GM12878 (cell line): ENCODE data around the gene GADL1. TPM values are rescaled to one million over a fixed set of nuclear protein-coding genes. Genes with fewer than 3 reads are reported as not detected.

Experiments
- ATAC-seq: fragments of 200-7000 bp; cut with Tn5 transposase; 3 replicates; pipeline ENCODE4 v1.9.1; 2020; ENCODE audit warnings: mild to moderate bottlenecking, moderate library complexity
- BruUV-seq: library from RNA; stranded (reverse); fragments of 400-500 nt; replicated peaks from 2 replicates; lab custom pipeline; 2021; lab: Mats Ljungman, UMichigan
- CTCF ChIA-PET: fragments of 300-600 bp; sonication (Branson Sonifier 250); formaldehyde crosslinking; extraction: SDS; loops from one replicate; lab custom pipeline; 2021; ENCODE audit warnings: inconsistent platforms; lab: Yijun Ruan, JAX
- POLR2A ChIA-PET: fragments of 350-600 bp; formaldehyde crosslinking; extraction: SDS; loops from one replicate; lab custom pipeline; 2021; ENCODE audit warnings: inconsistent platforms; lab: Charles Lee
- RAD21 ChIA-PET: fragments of 300-600 bp; sonication (Branson Sonifier 250); formaldehyde crosslinking; loops from one replicate; lab custom pipeline; 2023; ENCODE audit warnings: antibody characterized with exemption; ENCODE audit not compliant: unreplicated experiment; lab: Charles Lee
- SMC1A ChIA-PET: fragments of 300-600 bp; sonication (Branson Sonifier 250); formaldehyde crosslinking; loops from one replicate; lab custom pipeline; 2023; ENCODE audit not compliant: unreplicated experiment, uncharacterized antibody; lab: Charles Lee
- DNase-seq: peaks from one replicate; pipeline ENCODE4 v3.0.0-alpha.2; 2011; ENCODE audit warnings: low read depth, low spot score
- FAIRE-seq: peaks from 3 replicates; lab custom pipeline; 2011; peaks lifted over from hg19 to GRCh38; lab: Jason Lieb, UNC
- H2AFZ ChIP-seq: 2 replicates; pipeline ENCODE4 v1.6.0; 2011; ENCODE audit warnings: low read depth, low read length, control low read depth; ENCODE audit not compliant: control insufficient read depth
- H3K27ac ChIP-seq: 2 replicates; pipeline ENCODE4 v1.5.1; 2011; ENCODE audit warnings: control low read depth; ENCODE audit not compliant: control insufficient read depth, insufficient read depth
- H3K27me3 ChIP-seq, 2 experiments: replicated peaks in 1 of 2; 2 replicates each; pipeline versions ENCODE4 v1.6.0 to v1.6.1; 2011; ENCODE audit warnings: low read length in 1 of 2; ENCODE audit not compliant: control insufficient read depth in 2 of 2, insufficient read depth in 2 of 2
- H3K36me3 ChIP-seq, 2 experiments: 2 replicates each; pipeline ENCODE4 v1.5.1; 2011; ENCODE audit warnings: low read length in 1 of 2; ENCODE audit not compliant: control insufficient read depth in 2 of 2, insufficient read depth in 2 of 2
- H3K4me1 ChIP-seq: 2 replicates; pipeline ENCODE4 v1.6.1; 2011; ENCODE audit warnings: mild to moderate bottlenecking, low read length, moderate library complexity, mixed read lengths; ENCODE audit not compliant: control insufficient read depth, insufficient read depth
- H3K4me2 ChIP-seq: 2 replicates; pipeline ENCODE4 v1.6.0; 2011; ENCODE audit warnings: control low read depth; ENCODE audit not compliant: control insufficient read depth, insufficient read depth
- H3K4me3 ChIP-seq: fragments of 200-600 bp; sonication (generic); 2 replicates; pipeline ENCODE4 v1.5.1; 2016
- H3K79me2 ChIP-seq: 2 replicates; pipeline ENCODE4 v1.6.0; 2011; ENCODE audit warnings: low read length; ENCODE audit not compliant: control insufficient read depth, insufficient read depth
- H3K9ac ChIP-seq: 2 replicates; pipeline ENCODE4 v1.8.0; 2011; ENCODE audit warnings: low read length, control low read depth, mixed read lengths; ENCODE audit not compliant: control insufficient read depth, insufficient read depth
- H3K9me3 ChIP-seq: replicated peaks from 3 replicates; pipeline ENCODE4 v1.5.1; 2011; ENCODE audit warnings: mild to moderate bottlenecking, low read length; ENCODE audit not compliant: control insufficient read depth, insufficient read depth
- H4K20me1 ChIP-seq: 2 replicates; pipeline ENCODE4 v1.6.0; 2011; ENCODE audit not compliant: control insufficient read depth, insufficient read depth
- DPF2 ChIP-seq: fragments of 450-650 bp; IDR thresholded peaks from 2 replicates; pipeline ENCODE4 v1.6.1; 2017; ENCODE audit warnings: mild to moderate bottlenecking
- EP300 ChIP-seq, 2 experiments: fragments of 150-350 bp in 1 of 2; IDR thresholded peaks; 2 replicates each; pipeline ENCODE4 v1.6.1; 2011 to 2012; ENCODE audit warnings: low read depth in 2 of 2, low read length in 2 of 2, borderline replicate concordance in 1 of 2, improper control_type of control experiment in 1 of 2, inconsistent platforms in 1 of 2; ENCODE audit not compliant: control insufficient read depth in 1 of 2
- GATAD2B ChIP-seq: fragments of 450-650 bp; conservative IDR thresholded peaks from 2 replicates; pipeline ENCODE4 v1.6.1; 2017; ENCODE audit warnings: low read depth, mild to moderate bottlenecking, moderate library complexity
- IKZF2 ChIP-seq, 2 experiments: fragments of 450-650 bp; IDR thresholded peaks; 2 replicates each; pipeline ENCODE4 v1.6.1; 2017; ENCODE audit warnings: mild to moderate bottlenecking in 2 of 2, moderate library complexity in 2 of 2
- IRF4 ChIP-seq: IDR thresholded peaks from 2 replicates; pipeline ENCODE4 v1.6.1; 2011; ENCODE audit warnings: low read depth, low read length
- KAT2A ChIP-seq: conservative IDR thresholded peaks from 2 replicates; pipeline ENCODE4 v1.6.1; 2011; ENCODE audit warnings: low read depth, low read length; ENCODE audit not compliant: control insufficient read depth
- KDM1A ChIP-seq: fragments of 200-600 bp; sonication (generic); IDR thresholded peaks from 2 replicates; pipeline ENCODE4 v1.6.1; 2016; ENCODE audit warnings: borderline replicate concordance
- MEF2A ChIP-seq: IDR thresholded peaks from 2 replicates; pipeline ENCODE4 v1.6.1; 2011; ENCODE audit warnings: low read depth, mild to moderate bottlenecking, low read length, moderate library complexity; ENCODE audit not compliant: insufficient read depth
- MEF2B ChIP-seq: fragments of 450-650 bp; IDR thresholded peaks from 2 replicates; pipeline ENCODE4 v1.6.1; 2018; ENCODE audit warnings: mild to moderate bottlenecking, moderate library complexity; ENCODE audit not compliant: partially characterized antibody, poor library complexity, severe bottlenecking
- NR2C1 ChIP-seq: fragments of 450-650 bp; IDR thresholded peaks from 2 replicates; pipeline ENCODE4 v1.6.1; 2017; ENCODE audit warnings: antibody characterized with exemption, mild to moderate bottlenecking, moderate library complexity
- PML ChIP-seq: IDR thresholded peaks from 2 replicates; pipeline ENCODE4 v1.6.1; 2012; ENCODE audit warnings: low read length, inconsistent platforms
- POLR2A ChIP-seq: IDR thresholded peaks from 2 replicates; pipeline ENCODE4 v1.6.1; 2011; ENCODE audit warnings: low read depth, mild to moderate bottlenecking, low read length
- RAD51 ChIP-seq: fragments of 450-650 bp; IDR thresholded peaks from 2 replicates; pipeline ENCODE4 v1.6.1; 2016; ENCODE audit warnings: moderate library complexity, mild to moderate bottlenecking, inconsistent platforms
- SMARCA5 ChIP-seq: fragments of 450-650 bp; IDR thresholded peaks from 2 replicates; pipeline ENCODE4 v1.6.1; 2017; ENCODE audit warnings: mild to moderate bottlenecking
- STAT3 ChIP-seq: IDR thresholded peaks from 2 replicates; pipeline ENCODE4 v1.6.1; 2011; ENCODE audit warnings: low read depth, low read length, improper control_type of control experiment
- TARDBP ChIP-seq: IDR thresholded peaks from 2 replicates; pipeline ENCODE4 v1.6.1; 2016; ENCODE audit warnings: borderline replicate concordance
- WGBS: methylation state at CpG from one replicate; pipeline ENCODE4 v1.1.6; 2016; ENCODE audit warnings: low lambda C conversion rate; ENCODE audit not compliant: insufficient replicate concordance, insufficient coverage; ENCODE audit errors: missing lambda C conversion rate; 5-methylcytosine and 5-hydroxymethylcytosine counted together
- in situ Hi-C: fragments of 300-500 bp; cut with MboI; formaldehyde crosslinking; loops from 9 replicates; pipeline ENCODE4 v1.14.3; 2018; ENCODE audit warnings: mixed read lengths
- intact Hi-C: fragments of 100-400 bp; cut with micrococcal nuclease; formaldehyde crosslinking; loops from one replicate; pipeline ENCODE4 v1.14.2; 2022; ENCODE audit not compliant: unreplicated experiment
- polyA plus RNA-seq, 11 experiments: library from polyadenylated mRNA; depleted of rRNA in 4 of 11; unstranded in 6 of 11; stranded (reverse) in 5 of 11; fragments of >200 nt; fragmentation: Nextera tagmentation in 4 of 11; fragmentation: Illumina TruSeq in 1 of 11; extraction: Ambion mirVana in 4 of 11; extraction: Trizol in 1 of 11; gene quantifications; 1 replicate in 1 of 11; 2 replicates in 10 of 11; pipeline versions ENCODE4 v1.2.1 to v1.2.3, GENCODE V29; 2011 to 2016; ENCODE audit warnings: inconsistent platforms in 2 of 11, missing spikeins in 2 of 11, low read depth in 1 of 11
- total RNA-seq, 4 experiments: library from RNA; depleted of rRNA in 3 of 4; stranded (reverse); fragments of >200 nt in 3 of 4; fragmentation: Illumina TruSeq in 1 of 4; extraction: Trizol in 1 of 4; gene quantifications; 2 replicates each; pipeline versions ENCODE4 v1.2.1 to v1.2.3, GENCODE V29; 2013 to 2021
- TF ChIP-seq, protein P1 (sequence below): fragments of 450-650 bp; IDR thresholded peaks from 2 replicates; pipeline ENCODE4 v1.6.1; 2016; ENCODE audit warnings: mild to moderate bottlenecking
- TF ChIP-seq, protein P2 (sequence below): IDR thresholded peaks from 2 replicates; pipeline ENCODE4 v1.6.1; 2012; ENCODE audit warnings: low read depth, low read length, improper control_type of control experiment

The GADL1 gene
- total and polyA plus RNA-seq, 10 of the 15 experiments (the other 5 are each of a cell fraction or from before 2014, with no cell fraction given), result 0.04 TPM; not detected in 9

DNA sequence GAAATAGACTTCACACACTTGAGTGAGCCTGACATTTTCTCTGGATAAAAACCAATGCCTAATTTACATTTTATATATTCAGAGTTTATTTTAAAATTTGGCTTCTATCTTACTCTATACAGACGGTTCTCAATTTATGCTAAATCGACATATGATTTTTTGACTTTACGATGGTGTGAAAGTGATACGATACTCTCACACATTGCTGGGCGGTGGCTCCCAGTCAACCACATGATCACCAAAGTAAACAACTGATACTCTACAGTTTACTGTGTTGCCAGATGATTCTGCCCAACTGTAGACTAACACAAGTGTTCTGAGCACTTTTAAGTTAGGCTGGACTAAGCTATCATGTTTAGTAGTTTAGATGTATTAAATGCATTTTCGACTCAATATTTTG lies 25.1 kb upstream of the GADL1 start:
- no peak overlapping the region for H3K9ac ChIP-seq

GRCh38 chr3:30918761-30919160 lies 24.3 kb upstream of the GADL1 start:
- BruUV-seq, result no TSS peak
- Histone ChIP-seq H3K4me2 (no peak overlapping the region), H3K36me3 (no peaks in the 10 kb centered on the region), H3K27ac (no peak overlapping the region), H3K9ac (no peak overlapping the region), H3K79me2 (no peaks in the 10 kb centered on the region), H3K4me1 (no peaks in the 10 kb centered on the region), H3K4me3 (no peak overlapping the region)
- ChIA-PET POLR2A (no interaction called here), CTCF (no interaction called here), RAD21 (no interaction called here)
- no peak for FAIRE-seq
- WGBS, result 46% methylated on average over 1 of the region's 1 CpG
- TF ChIP-seq PML (no peak), GATAD2B (no peak), TARDBP (no peak), EP300 (IDR thresholded peaks at IDR 0.05; ENCODE audit: borderline replicate concordance in 1 of 2, control insufficient read depth in 1 of 2, low read depth in 2 of 2, low read length in 2 of 2) (no peak), POLR2A (no peak), RAD51 (no peak), IKZF2 (IDR thresholded peaks at IDR 0.05) (no peak), KAT2A (no peak), MEF2B (no peak), KDM1A (no peak), DPF2 (no peak), IRF4 (no peak)
- TF ChIP-seq, protein P1, sequence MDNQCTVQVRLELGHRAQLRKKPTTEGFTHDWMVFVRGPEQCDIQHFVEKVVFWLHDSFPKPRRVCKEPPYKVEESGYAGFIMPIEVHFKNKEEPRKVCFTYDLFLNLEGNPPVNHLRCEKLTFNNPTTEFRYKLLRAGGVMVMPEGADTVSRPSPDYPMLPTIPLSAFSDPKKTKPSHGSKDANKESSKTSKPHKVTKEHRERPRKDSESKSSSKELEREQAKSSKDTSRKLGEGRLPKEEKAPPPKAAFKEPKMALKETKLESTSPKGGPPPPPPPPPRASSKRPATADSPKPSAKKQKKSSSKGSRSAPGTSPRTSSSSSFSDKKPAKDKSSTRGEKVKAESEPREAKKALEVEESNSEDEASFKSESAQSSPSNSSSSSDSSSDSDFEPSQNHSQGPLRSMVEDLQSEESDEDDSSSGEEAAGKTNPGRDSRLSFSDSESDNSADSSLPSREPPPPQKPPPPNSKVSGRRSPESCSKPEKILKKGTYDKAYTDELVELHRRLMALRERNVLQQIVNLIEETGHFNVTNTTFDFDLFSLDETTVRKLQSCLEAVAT, result no peak
- TF ChIP-seq, protein P2, sequence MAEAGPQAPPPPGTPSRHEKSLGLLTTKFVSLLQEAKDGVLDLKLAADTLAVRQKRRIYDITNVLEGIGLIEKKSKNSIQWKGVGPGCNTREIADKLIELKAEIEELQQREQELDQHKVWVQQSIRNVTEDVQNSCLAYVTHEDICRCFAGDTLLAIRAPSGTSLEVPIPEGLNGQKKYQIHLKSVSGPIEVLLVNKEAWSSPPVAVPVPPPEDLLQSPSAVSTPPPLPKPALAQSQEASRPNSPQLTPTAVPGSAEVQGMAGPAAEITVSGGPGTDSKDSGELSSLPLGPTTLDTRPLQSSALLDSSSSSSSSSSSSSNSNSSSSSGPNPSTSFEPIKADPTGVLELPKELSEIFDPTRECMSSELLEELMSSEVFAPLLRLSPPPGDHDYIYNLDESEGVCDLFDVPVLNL, result no peak
- TF ChIP-seq, all 136 proteins: peak for 0
- ATAC-seq (no peak), DNase-seq (no peak)
- H3K27me3 ChIP-seq, result no peaks in the 10 kb centered on the region
- peaks cover 2% of the 10 kb centered on the region; the same call in 1 of the 3 replicates for H3K9me3 ChIP-seq
- in situ Hi-C loops, result no loop called here
- SMC1A ChIA-PET, result no interaction called here
- no peak overlapping the region for H2AFZ ChIP-seq
- H4K20me1 ChIP-seq, result no peaks in the 10 kb centered on the region
- intact Hi-C loops, result no loop called here

More for the DNA sequence above, 25.1 kb upstream of the GADL1 start:
- no peak for DNase-seq
- TF ChIP-seq SMARCA5 (no peak), STAT3 (no peak), MEF2A (no peak), NR2C1 (no peak)
- no peak overlapping the region for H3K4me2 ChIP-seq
- intact Hi-C loops, result no loop called here
- ChIA-PET CTCF (no interaction called here), SMC1A (no interaction called here), RAD21 (no interaction called here), POLR2A (no interaction called here)
- no peaks in the 10 kb centered on the region for H4K20me1 ChIP-seq
- H3K27ac ChIP-seq, result no peak overlapping the region
- H3K36me3 ChIP-seq, result no peaks in the 10 kb centered on the region
- H3K79me2 ChIP-seq, result no peaks in the 10 kb centered on the region
- no peaks in the 10 kb centered on the region for H3K4me1 ChIP-seq
- no peak for ATAC-seq
- in situ Hi-C loops, result no loop called here
- H2AFZ ChIP-seq, result no peak overlapping the region
- H3K9me3 ChIP-seq, result peaks cover 2% of the 10 kb centered on the region; the same call in 1 of the 3 replicates
- FAIRE-seq, result no peak
- no peak overlapping the region for H3K4me3 ChIP-seq
- H3K27me3 ChIP-seq, result no peaks in the 10 kb centered on the region
- 61% methylated on average over 6 of the region's 6 CpGs for WGBS
- no TSS peak for BruUV-seq
